Activated naive CD4-positive, alpha-beta T cell (primary cell): Measurements from ENCODE around the gene NDUFB3.
A peak's percentile ranks its signal among the peaks of the same experiment; 100 is the strongest.
"Not testable (repeated sequence)": the region's sequence is repeated elsewhere in the genome, so short reads cannot be mapped to it uniquely, and the experiment has no call there.

Source experiments
- DNase-seq, 4 experiments: peaks; one replicate each; lab custom pipeline; 2025; lab: John Stamatoyannopoulos, UW

NDUFB3 gene

DNA sequence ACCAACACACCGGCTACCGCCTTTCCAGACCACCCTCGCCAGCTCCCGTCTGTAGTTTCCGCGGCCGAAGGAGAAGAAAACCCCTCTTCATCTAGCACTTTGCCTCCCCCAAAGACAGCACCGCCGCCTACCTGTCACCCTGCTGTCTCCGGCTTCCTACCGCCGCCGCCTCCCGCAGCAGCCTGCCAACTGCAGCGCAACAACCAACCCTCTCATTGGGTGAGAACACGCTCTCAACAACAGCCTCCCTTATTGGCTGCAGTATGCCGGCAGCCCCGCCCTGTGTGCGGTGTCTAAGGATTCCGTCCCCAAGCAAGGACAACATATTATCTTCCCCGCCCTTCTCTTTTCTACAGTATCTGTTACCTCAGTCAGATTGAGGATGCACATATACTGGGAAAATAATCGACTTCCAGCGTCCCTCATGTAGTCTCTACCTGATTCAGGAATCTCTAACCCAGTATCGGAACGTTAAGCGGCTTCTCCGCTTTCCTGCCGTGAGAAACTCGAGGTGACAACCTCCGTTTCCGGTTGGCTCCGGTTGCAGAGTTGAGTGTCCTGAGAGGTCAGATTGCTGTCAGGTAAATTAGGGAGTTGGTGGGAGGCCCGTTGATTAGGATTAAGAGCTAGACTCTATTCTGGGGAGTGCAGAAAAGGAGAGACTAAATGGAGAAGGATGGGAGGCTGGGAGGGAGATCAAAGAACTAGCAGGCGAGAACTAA lies at the start of gene NDUFB3, which contains the start of gene HYCC2:
Gene NDUFB3 (plus strand): TSS at position 523 of the 722 bp plus-strand sequence. CDS start 6,882 bp downstream, outside the sequence.
Gene HYCC2 (minus strand): TSS at position 193 of the 722 bp plus-strand sequence. CDS start 47,662 bp downstream, outside the sequence.
- DNase-seq = peak; percentile 68 to 82 (median 75)

DNA sequence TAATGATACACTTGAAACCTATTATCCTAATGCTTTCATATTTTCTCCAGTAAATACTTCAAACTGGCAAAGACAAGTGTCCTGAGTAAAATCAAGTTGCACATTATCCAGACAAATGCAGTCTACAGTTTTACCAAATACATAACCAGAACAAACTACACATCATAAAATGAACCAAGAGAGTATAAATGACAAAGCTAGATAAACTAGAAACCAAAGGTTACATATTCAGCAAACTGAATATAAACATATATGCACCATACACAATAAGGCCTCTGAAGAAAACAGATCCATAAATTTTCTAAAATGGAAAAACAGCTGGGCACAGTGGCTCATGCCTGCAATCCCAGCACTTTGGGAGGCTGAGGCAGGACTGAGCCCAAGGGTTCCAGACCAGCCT lies 47.3 kb upstream of the NDUFB3 start:
- DNase-seq = no peak

DNA sequence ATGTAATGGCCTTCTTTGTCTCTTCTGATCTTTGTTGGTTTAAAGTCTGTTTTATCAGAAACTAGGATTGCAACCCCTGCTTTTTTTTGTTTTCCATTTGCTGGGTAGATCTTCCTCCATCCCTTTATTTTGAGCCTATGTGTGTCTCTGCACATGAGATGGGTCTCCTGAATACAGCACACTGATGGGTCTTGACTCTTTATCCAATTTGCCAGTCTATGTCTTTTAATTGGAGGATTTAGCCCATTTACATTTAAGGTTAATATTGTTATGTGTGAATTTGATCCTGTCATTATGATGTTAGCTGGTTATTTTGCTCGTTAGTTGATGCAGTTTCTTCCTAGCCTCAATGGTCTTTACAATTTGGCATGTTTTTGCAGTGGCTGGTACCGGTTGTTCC lies 37.4 kb upstream of the NDUFB3 start:
- not testable (repeated sequence) for DNase-seq

DNA sequence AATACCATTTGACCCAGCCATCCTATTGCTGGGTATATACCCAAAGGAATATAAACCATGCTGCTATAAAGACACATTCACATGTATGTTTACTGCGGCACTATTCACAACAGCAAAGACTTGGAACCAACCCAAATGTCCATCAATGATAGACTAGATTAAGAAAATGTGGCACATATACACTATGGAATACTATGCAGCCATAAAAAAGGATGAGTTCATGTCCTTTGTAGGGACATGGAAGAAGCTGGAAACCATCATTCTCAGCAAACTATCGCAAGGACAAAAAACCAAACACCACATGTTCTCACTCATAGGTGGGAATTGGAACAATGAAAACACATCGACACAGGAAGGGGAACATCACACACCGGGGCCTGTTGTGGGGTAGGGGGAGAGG lies 33.4 kb upstream of the NDUFB3 start:
- DNase-seq = not testable (repeated sequence)

DNA sequence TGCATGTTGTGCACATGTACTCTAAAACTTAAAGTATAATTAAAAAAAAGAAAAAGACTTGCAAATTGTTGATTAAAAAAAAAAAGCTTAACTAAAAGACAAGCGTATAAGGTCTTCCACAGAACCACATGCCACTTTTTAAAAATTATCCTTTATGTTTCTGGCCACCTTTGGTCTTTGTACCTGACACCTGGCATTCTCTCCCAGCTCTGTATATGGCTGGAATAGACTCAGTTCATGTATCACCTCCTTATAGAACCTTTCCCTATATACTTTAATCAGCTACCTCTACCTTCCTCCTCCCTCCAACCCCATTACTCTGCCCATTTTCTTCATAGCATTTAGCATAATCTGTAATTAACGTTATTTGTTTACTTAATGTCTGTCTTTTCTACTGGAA lies 32.9 kb upstream of the NDUFB3 start:
- no peak for DNase-seq

DNA sequence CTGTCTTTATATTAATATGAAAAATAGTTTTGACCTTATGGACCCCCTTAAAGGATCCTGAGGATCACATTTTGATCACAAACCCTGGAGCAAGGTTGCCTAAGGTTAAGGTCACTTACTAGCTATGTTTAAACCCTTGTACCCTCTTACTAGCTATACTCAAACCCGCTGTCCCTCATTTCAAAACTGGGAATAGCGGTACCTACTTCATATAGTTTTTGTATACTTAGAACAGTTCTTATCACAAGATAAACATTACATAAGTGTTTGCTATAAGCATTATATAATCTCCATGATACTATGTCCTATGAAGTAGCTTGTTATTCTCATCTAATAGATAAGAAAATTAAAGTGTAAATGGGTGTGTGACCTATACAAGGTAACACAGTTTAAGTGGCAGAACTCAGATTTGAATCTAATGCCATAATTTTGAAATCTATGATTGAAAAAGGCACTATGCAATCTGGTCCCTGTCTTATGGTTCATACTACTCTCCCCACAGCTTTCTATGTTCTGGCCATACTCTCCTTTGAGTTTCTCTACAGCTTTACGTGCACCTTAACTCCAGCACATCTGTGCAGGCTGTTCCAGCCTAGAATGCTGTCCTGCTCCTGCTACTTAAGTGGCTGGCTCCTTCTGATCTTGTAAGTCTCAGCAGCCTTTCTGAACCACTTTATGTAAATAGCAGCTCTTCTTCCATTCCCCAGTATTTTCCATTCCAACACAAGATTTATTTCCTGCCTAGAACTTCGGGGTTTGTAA lies 30.8 kb upstream of the NDUFB3 start:
- DNase-seq = no peak

DNA sequence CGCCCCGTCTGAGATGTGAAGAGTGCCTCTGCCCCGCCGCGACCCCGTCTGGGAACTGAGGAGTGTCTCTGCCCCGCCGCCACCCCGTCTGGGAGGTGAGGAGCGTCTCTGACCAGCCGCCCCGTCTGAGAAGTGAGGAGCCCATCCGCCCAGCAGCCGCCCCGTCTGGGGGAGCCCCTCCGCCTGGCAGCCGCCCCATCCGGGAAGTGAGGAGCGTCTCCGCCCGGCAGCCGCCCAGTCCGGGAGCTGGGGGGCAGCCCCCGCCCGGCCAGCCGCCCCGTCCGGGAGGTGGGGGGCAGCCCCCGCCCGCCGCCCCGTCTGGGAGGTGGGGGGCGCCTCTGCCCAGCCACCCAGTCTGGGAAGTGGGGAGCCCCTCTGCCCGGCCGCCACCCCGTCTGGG lies 29.4 kb upstream of the NDUFB3 start:
- not testable (repeated sequence) for DNase-seq

DNA sequence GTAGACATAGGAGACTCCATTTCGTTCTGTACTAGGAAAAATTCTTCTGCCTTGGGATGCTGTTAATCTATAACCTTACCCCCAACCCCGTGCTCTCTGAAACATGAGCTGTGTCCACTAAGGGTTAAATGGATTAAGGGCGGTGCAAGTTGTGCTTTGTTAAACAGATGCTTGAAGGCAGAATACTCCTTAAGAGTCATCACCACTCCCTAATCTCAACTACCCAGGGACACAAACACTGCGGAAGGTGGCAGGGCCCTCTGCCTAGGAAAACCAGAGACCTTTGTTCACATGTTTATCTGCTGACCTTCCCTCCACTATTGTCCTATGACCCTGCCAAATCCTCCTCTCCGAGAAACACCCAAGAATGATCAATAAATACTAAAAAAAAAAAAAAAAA lies 28.8 kb upstream of the NDUFB3 start:
- not testable (repeated sequence) for DNase-seq

DNA sequence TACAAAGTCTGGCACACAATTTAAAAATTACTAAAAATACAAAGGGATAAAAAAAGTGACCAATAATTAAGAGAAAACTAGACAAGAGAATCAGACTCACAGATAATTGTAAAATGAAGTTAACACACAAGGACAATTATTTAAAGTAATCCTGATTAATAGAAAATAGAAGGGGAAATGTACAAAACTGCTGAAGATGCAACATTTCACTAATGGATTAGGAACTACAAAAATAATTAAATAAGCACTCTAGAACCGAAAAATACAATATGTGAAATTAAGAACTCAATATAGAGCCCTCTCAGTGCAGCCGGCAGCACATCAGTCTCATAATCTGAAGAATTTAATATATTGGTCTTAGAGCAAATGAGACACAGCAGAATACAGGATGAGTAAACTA lies 24.9 kb upstream of the NDUFB3 start:
- DNase-seq = no peak

DNA sequence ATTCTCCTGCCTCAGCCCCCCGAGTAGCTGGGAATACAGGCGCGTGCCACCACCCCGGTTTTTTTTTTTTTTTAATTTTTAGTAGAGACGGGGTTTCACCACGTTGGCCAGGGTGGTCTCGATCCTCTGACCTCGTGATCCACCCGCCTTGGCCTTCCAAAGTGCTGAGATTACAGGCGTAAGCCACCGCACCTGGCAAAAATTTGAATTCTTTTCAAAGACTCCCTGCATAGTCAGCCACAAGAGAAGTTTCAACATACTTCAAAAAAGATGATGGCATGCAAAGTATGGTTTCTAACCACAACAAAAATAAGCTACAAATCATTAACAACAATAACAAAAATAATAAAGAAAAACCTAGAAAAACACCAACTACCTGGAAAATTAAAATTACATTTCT lies 22.3 kb upstream of the NDUFB3 start:
- no peak for DNase-seq

DNA sequence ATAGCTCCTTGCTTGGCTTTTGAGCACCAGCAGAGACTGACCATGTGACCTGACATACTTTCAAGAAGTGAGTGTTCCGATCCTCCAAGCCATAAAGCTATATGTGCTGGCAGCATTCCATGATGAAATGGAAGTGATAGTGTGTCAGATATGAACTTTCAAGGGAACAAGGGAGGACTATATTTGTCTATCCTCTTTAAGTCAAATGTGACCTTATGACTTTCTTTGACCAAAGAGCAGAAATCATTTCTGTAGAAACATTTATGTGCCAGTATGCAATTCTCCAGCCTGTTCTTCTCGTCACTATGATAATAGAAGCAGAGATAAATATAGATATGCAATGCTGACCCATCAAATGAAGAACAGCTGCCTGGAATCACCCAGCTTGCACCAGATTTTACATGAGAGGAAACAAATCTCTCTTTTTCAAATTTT lies 14.7 kb upstream of the NDUFB3 start:
- no peak for DNase-seq

DNA sequence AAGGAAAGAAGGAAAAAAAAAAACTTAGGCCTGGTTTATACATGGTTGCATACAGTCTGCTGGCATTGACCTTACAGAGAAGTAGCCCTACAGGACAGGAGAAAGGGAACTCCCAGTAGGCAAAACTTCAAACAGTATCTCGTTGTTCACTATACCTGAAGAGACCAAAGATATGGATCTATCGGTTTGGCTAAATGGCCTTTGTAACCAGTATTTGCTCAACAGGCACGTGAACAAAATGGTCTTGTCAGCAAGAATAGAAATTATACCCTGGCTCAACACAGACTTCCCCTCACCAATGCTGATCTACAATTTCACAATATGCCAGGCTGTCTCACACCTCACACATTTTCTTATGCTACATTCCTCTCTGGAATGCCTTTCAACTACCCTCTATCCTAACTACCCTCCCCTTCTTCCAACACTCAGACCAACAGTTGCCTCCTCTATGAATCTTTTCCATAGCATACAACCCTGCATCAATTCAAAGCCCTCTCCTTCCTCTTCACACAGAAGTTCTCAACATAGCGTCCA lies 14.0 kb upstream of the NDUFB3 start:
- DNase-seq = no peak

DNA sequence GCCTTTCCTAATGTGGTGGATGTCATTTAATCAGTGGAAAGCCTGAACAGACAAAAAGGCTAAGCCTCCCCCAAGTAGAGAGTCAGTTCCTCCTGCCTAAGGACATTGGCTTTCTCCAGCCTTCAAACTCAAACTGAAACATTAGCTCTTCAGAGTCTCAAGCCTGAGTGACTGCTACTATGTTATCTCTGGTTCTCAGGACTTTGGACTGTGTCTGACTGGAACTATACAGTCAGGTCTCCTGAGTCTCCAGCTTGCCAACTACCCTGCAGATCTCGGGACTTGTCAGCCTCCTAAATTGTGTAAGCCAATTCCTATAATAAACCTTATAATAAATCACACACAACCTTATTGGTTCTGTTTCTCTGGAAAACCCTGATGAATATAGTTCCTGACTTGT lies 12.9 kb upstream of the NDUFB3 start:
- no peak for DNase-seq

DNA sequence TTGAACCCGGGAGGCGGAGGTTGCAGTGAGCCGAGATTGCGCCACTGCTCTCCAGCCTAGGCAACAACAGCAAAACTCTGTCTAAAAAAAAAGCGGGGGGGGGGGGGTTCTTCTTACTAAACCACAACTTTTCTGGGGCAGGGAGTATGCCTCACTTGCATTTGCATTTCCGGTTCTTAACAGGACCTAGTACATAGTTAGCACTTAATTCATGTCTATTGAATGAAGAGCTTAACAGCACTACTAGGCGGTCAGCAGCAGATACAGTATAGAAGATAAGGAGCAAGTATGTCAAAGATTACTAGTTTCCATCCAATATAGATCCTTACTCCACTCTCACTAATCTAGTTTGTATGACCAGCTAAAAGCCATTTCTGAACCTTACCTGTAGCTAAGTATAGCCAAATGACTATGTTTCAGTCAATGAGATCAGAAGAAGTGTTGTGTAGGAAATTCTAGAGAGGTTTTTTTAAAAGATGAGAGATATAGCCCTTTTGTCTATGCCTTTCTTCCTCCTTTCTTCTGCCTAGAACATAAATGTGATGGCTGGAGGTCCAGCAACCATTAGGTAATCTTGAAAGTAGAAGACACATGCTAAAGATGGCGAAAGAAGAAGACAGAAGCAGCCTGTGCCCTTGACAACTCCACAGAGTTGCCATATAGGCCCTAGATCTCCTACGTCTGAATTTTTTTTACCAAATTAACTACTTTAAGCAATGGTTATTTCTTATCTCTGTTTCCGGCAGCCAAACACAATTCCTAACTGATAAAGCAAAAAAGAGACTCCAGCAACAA lies 11.6 kb upstream of the NDUFB3 start:
- no peak for DNase-seq

DNA sequence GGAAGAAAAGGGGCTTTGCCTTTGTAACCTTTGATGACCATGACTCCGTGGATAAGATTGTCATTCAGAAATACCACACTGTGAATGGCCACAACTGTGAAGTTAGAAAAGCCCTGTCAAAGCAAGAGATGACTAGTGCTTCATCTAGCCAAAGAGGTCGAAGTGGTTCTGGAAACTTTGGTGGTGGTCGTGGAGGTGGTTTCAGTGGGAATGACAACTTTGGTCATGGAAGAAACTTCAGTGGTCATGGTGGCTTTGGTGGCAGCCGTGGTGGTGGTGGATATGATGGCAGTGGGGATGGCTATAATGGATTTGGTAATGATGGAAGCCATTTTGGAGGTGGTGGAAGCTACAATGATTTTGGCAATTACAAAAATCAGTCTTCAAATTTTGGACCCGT lies 8.3 kb upstream of the NDUFB3 start:
- DNase-seq = not testable (repeated sequence)

DNA sequence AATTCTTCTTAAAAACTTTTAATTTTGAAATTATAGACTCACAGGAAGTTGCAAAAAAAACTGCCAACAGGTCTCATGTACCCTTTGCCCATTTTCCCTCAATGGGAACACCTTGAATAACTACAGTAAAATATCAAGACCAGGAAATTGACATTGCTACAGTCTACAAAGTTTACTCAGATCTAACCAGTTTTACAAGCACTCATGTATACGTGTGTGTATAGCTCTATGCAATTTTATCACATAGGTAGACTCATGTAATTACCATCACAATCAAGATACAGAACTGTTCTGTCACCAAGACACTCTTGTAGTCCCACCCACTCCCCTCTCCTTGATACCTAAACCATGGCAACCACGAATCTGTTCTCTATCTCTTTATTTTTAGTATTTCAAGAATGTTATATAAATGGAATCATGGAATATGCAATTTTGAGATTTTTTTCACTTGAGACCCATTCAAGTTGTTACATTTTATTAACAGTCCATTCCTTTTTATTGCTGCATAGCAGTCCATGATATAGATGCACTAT lies 6.9 kb upstream of the NDUFB3 start:
- no peak for DNase-seq

DNA sequence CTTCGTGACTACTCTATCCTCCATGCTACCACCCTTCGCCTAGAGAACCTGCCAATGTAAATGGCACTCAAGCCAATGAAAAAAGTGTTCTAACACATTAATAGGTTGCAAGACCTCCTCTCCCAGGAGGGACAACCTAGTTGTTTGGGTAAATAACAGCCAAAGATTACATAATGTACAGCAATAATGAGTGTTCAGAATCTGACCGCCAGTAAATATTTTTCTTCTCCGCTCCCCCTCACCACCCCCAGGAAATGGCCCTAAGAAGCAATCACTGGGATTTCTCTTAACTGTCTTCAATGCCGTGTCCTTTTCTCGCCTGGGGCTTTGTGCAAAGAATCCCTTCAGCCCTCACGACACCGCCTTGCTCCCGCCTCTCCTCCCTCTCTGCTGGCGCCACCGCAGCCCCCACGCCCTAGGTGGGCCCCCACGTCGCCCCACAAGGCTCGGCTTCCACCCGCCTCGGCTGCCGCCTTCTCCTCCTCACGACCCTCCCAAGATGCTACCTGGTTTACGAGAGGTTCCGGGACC lies 788 bp upstream of the NDUFB3 start:
- DNase-seq = no peak

DNA sequence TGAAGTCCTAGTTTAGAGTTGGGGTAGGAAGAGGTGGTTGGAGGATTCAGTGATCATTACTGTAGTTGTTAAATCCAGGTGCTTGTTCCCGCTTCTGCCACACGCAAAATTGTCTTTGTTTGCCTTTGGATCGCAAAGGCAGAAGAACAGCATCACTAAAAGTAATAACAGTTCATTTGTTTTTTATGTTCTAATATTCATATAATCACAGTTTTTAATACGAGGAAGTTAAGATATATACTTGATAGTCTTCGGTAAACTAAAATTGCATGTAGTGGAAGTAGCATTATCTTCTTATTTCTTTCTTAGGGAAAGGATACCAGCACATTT lies 365 bp downstream of the NDUFB3 start:
- DNase-seq = no peak

DNA sequence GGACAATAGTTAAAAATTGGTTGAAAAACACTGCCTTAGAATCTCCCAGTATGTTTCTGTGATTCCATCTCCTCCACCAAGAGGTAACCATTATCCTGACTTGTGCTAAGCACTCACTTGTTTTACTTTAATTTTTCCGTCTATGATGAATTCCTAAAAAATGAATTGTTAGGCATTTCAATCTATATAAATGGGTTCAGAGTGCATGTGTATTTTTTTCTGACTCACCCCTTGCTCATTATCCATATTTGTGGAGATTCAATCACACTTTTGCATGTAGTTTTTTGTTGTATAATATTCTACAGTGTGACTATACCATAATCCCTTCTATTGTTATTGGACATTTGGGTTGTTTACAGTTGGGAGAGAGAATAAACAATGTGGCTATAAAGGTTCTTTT lies 1.3 kb downstream of the NDUFB3 start:
- DNase-seq = no peak

DNA sequence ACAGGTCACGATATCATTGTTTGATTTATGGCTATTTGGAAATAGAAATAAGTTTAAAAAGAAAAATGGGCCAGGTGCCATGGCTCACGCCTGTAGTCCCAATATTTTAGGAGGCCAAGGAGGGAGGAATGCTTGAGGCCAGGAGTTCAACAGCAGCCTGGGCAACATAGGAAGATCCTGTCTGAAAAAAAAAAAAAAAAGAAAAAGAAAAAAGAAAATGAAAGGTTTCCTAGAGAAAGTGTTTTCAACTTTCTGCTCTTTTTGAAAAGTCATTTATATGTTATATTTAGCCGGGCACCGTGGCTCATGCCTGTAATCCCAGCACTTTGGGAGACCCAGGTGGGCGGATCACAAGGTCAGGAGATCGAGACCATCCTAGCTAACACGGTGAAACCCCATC lies 3.2 kb downstream of the NDUFB3 start:
- no peak for DNase-seq

DNA sequence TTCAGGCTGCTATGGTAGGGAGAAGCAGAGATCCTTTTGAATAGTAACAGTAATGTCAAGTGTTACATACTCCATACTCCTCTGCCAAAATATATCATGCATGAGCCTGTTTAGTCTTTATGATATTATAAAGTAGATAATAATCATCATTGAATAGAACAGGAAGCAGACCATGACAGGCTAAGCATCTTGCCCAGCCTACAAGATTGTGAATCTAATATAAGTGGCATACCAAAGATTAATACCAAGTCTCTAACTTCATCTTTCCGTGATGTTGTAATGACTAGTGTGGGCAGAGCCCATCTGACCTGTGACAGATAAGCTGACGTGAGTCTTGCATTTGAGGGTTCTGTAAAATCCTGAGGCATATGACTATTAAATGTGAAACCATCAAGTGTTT lies 13.1 kb downstream of the NDUFB3 start:
- DNase-seq = no peak

DNA sequence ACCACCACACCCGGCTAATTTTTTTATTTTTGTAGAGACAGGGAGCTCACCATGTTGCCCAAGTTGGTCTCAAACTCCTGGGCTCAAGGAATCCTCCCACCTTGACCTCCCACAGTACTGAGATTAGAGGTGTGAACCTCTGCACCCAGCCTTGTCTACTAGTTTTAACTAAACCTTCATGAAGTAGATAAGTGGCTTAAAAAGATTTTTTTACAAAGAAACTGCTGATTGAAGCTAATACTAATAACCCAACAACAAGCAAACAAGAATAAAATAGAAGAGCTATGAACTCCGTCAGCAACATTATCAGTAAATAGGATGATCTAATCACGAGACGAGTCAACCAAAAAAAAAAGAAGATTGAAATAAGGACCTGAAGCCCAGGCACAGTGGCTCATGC lies 18.8 kb downstream of the NDUFB3 start:
- no peak for DNase-seq
